Measurements from ENCODE around the gene CTR9. TPM values are rescaled to one million over a fixed set of nuclear protein-coding genes. Genes with fewer than 3 reads are reported as not detected.

The CTR9 gene
- total and polyA plus RNA-seq, 2 experiments from 2014 or later = 29.0 to 32.7 TPM

GRCh38 chr11:10762913-10763421 is 11.9 kb downstream of the CTR9 start (continued):
- no peak for TF ChIP-seq REST (IDR thresholded peaks at IDR 0.05; ENCODE audit: unreplicated experiment)

- DNase-seq (ENCODE audit: low spot score) = no peak
- H2AFZ ChIP-seq = no peak overlapping the region
- H3K4me3 Mint-ChIP-seq = no peak overlapping the region
- H3K4me1 Mint-ChIP-seq = peaks cover 16% of the 10 kb centered on the region
- no peak overlapping the region for H3K4me3 ChIP-seq
- TF ChIP-seq ZNF331 (CRISPR knock-in tag; IDR thresholded peaks at IDR 0.05; ENCODE audit: low read depth) (no peak), CTCF (conservative IDR thresholded peaks at IDR 0.05; ENCODE audit: low read depth in 2 of 2) (no peak)
- H3K36me3 ChIP-seq (ENCODE audit: insufficient read depth) = peaks cover 17% of the 10 kb centered on the region; the same call in 1 of the 2 replicates
- peak overlapping the region; percentile 5; the same call in 1 of the 2 replicates for H3K27ac Mint-ChIP-seq
- H3K4me2 ChIP-seq = no peak overlapping the region
- peaks cover 25% of the 10 kb centered on the region for H3K36me3 Mint-ChIP-seq (ENCODE audit: low read depth)
- no peaks in the 10 kb centered on the region for H3K9me2 ChIP-seq (ENCODE audit: insufficient read depth)
- no peaks in the 10 kb centered on the region for H3K27me3 Mint-ChIP-seq (ENCODE audit: insufficient read depth, low read depth, poor library complexity)
- no peaks in the 10 kb centered on the region for H3F3A ChIP-seq (replicated peaks; ENCODE audit: low read depth)
- ATAC-seq = no peak
- H3K4me1 ChIP-seq (ENCODE audit: insufficient read depth) = peaks cover 16% of the 10 kb centered on the region
- no peaks in the 10 kb centered on the region for H4K20me1 ChIP-seq (replicated peaks; ENCODE audit: insufficient read depth)
- H3K9me3 Mint-ChIP-seq = no peaks in the 10 kb centered on the region
- no peak overlapping the region for H3K27ac ChIP-seq (ENCODE audit: low read depth)
- H3K27me3 ChIP-seq (ENCODE audit: insufficient read depth) = no peaks in the 10 kb centered on the region
- no peaks in the 10 kb centered on the region for H3K79me2 ChIP-seq (replicated peaks; ENCODE audit: insufficient read depth)
These were observed 12.7 kb downstream of the CTR9 start for GRCh38 chr11:10763766-10764165.

- peaks cover 15% of the 10 kb centered on the region; the same call in 1 of the 2 replicates for H3K36me3 ChIP-seq (ENCODE audit: insufficient read depth)
- H3K27me3 Mint-ChIP-seq (ENCODE audit: insufficient read depth, low read depth, poor library complexity) = no peaks in the 10 kb centered on the region
- ATAC-seq (no peak), DNase-seq (ENCODE audit: low spot score) (no peak)
- no peaks in the 10 kb centered on the region for H3K9me3 Mint-ChIP-seq
- no peak overlapping the region for H3K27ac Mint-ChIP-seq
- H3K4me3 ChIP-seq = no peak overlapping the region
- no peak overlapping the region for H2AFZ ChIP-seq
- no peak overlapping the region for H3K4me3 Mint-ChIP-seq
- H3K36me3 Mint-ChIP-seq (ENCODE audit: low read depth) = peaks cover 29% of the 10 kb centered on the region
- H3K27ac ChIP-seq (ENCODE audit: low read depth) = no peak overlapping the region
- no peak overlapping the region for H3K4me2 ChIP-seq
- no peaks in the 10 kb centered on the region for H4K20me1 ChIP-seq (replicated peaks; ENCODE audit: insufficient read depth)
- peaks cover 20% of the 10 kb centered on the region for H3K4me1 Mint-ChIP-seq
- H3K79me2 ChIP-seq (replicated peaks; ENCODE audit: insufficient read depth) = no peaks in the 10 kb centered on the region
- no peaks in the 10 kb centered on the region for H3F3A ChIP-seq (replicated peaks; ENCODE audit: low read depth)
- peaks cover 16% of the 10 kb centered on the region for H3K4me1 ChIP-seq (ENCODE audit: insufficient read depth)
- no peaks in the 10 kb centered on the region for H3K27me3 ChIP-seq (ENCODE audit: insufficient read depth)
- H3K9me2 ChIP-seq (ENCODE audit: insufficient read depth) = no peaks in the 10 kb centered on the region
- no peak for TF ChIP-seq ZNF462 (CRISPR knock-in tag; IDR thresholded peaks at IDR 0.05)
- TF ChIP-seq CREB1 (CRISPR knock-in tag; IDR thresholded peaks at IDR 0.05; ENCODE audit: low read depth) = no peak
- TF ChIP-seq JUNB (IDR thresholded peaks at IDR 0.05; ENCODE audit: unreplicated experiment) = no peak
These were observed 13.4 kb downstream of the CTR9 start for GRCh38 chr11:10764412-10764811.

All from GM23338 (cell line).